Measurements from ENCODE around the gene RHD.
"Not testable (repeated sequence)": the region's sequence is repeated elsewhere in the genome, so short reads cannot be mapped to it uniquely, and the experiment has no call there.

The RHD gene

GRCh38 chr1:25272238-25272637 is at the start of gene RHD:
RHD (plus strand) TSS chr1:25272509; CDS start chr1:25272548, 39 bp downstream.
- not testable (repeated sequence) for DNase-seq

DNA sequence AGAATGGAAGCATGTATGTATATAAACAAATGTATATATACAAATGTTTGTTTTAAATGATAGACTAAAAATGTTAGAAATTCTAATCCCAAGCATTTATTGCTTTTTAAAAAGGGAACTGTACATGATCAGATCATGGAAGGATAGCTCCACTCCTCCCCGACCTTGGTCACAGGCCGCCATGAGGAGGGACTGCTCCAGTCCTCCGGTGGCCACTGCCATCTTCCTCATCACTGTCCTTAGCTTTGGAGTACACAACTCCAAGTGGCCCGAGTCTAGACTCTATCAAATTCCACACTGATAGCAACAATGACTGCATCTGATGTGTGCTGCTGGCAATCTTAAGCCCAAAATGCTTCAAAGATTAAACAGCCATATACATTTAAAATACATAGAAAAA is 49.7 kb upstream of the RHD start:
- DNase-seq, result no peak

GRCh38 chr1:25223471-25223870 is 48.8 kb upstream of the RHD start:
- no peak for DNase-seq

GRCh38 chr1:25232027-25232865 is 40.1 kb upstream of the RHD start, which contains the start of gene SYF2:
SYF2 (minus strand) TSS chr1:25232502; CDS start chr1:25232467, 35 bp downstream.
- peak; percentile 96 for DNase-seq

DNA sequence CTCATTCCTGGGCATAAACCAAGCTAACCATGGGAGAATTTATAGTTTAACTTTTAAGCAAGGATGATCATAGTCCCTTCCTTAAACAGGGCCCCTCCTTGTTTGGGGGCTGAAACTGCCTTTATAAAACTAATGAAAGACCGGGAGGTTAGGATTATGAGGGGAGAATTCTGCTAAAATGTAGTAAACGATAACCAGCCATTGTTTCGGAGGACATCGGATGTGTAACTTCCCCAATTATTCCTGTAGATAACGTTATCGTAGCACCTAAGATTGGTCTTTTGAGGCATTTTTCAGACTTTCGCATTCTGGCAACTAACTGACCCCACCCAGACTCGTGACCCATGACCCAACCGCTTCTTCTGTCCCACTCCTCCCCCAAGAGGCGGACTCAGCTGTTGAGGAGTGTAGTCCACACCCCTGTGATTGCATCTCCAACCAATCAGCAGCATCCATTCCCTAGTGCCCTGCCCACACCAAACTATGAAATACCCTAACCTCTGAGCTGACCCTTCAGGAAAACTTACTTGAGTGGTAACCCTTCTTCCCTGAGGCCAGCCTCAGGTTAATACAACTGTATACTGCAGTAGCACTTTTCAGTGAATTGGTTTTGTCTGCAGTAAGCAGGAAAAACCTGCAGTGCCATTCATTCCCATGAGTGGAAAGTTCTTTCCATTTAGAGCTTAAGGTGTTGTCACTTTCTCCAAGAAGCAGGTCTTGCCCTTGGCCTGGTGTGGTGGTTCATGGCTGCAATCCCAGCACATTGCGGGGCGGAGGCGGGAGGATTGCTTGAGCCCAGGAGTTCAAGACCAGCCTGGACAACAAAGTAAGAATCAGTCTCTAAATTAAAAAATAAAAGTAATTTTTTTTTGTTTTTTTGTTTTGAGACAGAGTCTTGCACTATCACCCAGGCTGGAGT is 39.2 kb upstream of the RHD start:
- DNase-seq, result peak; percentile 62

DNA sequence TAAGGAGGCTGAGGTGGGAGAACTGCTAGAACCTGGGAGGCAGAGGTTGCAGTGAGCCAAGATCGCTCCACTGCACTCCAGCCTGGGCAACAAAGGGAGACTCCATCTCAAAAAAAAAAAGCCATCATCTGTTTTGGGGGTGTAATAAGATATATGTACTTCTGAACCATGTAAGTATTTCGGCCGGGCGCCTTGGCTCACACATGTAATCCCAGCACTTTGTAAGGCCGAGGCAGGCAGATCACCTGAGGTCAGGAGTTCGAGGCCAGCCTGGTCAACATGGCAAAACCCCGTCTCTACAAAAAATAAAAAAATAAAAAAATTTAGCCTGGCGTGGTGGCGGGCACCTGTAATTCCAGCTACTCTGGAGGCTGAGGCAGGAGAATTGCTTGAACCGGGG is 36.9 kb upstream of the RHD start:
- DNase-seq, result not testable (repeated sequence)

- not testable (repeated sequence) for DNase-seq
Observed at GRCh38 chr1:25236261-25236660, 36.0 kb upstream of the RHD start.

GRCh38 chr1:25238046-25238445 is 34.3 kb upstream of the RHD start:
- DNase-seq, result no peak

GRCh38 chr1:25239681-25240541 is 32.4 kb upstream of the RHD start:
- peak; percentile 97 for DNase-seq

GRCh38 chr1:25243907-25244306 is 28.4 kb upstream of the RHD start:
- DNase-seq, result no peak

DNA sequence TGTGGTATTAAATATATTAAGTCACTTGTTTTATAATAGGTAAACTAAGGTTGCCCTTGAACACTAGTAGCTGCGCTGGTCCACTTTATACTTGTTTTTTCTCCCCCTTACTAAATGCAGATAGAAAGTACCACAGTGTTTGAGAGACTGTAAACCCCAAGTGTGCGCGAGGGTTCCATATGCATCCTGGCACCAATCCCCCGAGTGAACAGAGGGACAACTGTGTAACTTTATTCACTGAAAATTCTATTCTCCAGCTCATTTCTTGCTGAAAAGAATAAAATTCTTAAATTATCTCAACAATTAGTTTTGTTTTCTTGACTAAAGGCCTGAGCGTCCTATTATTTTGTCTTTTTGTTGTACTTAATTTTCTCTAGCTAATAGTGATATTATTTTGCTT is 26.9 kb upstream of the RHD start:
- no peak for DNase-seq

GRCh38 chr1:25245809-25246599 is 26.3 kb upstream of the RHD start:
- DNase-seq, result no peak

- peak; percentile 36 for DNase-seq
Observed at GRCh38 chr1:25246600-25247023, 25.7 kb upstream of the RHD start.

DNA sequence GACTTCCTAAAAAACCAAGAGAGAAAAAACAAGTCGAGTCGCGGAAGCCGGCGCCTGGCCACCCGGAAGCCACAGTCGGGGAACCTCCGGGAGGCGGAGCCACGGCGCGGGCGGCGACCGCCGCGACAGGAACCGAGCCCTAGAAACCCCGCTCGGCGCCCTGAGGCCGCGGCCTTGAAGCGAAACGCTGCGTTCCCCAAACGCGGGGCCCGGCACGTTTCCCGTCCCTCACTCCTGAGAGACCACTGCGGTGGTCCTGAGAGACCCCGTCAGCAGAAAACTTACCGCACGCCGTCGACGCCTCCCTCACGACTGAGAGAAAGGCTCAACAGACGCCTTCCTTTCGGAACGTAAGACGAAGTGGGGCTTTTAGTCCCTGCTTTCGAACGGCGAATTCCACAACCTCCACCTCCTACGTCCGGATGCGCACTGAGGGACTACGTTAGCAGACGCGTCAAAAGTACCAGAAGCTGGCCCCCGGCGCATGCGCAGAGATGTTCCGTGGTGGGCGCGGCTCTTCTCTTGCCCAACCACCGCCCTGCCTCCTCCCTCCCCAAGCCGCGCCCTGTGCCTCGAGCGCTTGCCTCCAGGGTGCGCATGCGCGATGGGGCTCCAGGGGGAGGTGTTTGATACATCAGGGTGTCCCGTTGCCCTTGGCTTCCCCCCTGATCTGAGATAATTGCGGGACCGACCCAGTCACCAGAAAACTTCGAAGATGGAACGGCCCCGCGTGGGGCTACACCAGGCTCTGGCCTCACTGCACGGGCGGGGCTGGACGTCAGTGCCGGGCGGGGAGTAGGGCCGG is 25.1 kb upstream of the RHD start, which contains the start of gene RSRP1:
RSRP1 (minus strand) TSS at position 431 of the 805 bp plus-strand sequence. CDS start 491 bp downstream, outside the sequence.
- DNase-seq, result peak; percentile 99

- no peak for DNase-seq
Observed at GRCh38 chr1:25247829-25248754, 24.2 kb upstream of the RHD start.

DNA sequence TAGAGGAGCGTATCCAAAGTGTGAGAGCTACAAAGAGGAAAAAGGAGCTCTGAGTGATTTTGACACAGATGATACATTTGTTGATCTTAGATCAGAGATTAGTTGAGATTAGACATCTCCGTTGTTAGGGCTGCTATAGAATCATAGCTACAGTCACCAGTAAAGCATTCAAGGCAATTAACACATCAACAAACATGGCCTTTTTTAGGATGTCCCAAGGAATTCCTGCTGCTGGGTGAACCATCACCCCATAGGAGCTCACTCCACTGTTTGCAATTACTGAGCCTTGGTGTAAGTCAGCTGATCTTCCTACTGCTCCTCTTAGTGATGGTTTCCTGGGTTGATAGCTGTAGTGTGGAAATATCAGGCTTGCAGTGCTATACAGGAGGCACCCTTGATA is 18.4 kb upstream of the RHD start:
- DNase-seq, result no peak

DNA sequence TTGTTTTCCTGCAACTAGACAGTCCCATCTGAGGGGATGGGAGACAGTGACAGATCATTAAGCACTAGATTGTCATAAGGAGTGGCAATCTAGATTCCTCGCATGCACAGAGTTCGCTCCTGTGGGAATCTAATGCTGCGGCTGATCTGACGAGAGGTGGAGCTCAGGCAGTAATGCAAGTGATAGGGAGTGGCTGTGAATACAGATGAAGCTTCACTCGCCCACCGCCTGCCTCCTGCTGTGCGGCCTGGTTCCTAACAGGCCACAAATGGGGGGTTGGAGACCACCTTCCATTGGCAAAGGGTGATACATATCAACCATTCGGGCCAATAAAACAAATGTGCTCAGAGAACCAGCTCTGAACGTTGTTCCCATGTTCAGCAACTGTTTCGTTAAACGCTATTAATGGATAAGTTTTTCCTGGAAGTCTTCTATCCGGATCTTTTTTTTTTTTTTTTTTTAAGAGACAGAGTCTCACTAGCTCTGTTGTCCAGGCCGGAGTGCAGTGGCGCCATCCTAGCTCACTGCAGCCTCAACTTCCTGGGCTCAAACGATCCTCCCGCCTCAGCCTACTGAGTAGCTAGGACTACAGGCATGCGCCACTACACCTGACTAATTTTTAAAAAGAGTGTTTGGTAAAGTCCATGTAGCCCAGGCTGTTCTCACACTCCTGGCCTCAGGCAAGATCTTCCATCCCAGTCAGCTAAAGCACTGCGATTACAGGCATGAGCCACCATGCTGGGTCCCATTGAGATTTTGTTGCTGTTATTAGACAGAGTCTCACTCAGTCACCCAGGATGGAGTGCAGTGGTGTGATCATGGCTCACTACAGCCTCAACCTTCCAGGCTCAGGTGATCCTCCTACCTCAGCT is 16.4 kb upstream of the RHD start:
- no peak for DNase-seq

DNA sequence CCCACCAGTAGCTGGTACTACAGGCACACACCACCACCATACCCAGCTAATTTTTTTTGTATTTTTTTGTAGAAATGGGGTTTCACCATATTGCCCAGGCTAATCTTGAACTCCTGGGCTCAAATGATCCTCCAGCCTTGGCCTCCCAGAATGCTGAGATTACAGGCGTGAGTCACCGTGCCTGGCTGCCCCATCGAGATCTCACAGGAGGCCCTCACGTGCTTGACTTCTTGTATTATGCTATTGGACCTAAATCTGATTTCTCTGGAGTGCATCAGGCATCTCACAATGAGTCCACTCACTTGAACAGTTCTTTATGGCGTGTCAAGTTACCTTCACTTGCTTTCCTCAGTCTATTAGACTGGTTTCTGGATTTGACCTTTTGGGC is 15.7 kb upstream of the RHD start:
- no peak for DNase-seq

DNA sequence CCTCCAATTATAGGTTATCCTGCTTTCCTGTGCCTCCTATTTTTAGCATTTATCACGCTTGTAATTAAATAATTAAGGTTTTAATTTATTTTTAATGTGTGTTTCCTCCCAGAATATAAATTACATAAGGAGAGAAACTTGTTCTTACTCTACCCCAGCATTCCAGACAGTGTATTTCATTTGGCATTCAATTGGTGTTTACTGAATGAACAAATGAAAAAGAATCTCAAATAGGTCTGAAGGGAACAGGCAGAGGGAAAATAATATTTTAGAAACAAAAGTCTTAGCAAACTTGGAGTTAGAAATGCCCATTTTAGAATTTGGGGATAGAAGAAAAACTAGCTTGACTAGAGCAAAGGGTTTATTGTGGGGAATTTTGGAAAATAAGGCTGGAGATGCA is 15.1 kb upstream of the RHD start:
- DNase-seq, result no peak

All from NCI-H345 (cell line).